ENCODE data around the gene CHCHD10.

CHCHD10 gene

GRCh38 chr22:23804781-23805291, 37.1 kb upstream of the CHCHD10 start:
- POLR2A ChIA-PET (ENCODE audit: low non-redundant PET) = no interaction called here
- CTCF ChIA-PET = no interaction called here
- no peak for DNase-seq (ENCODE audit: low spot score)
- no peak for TF ChIP-seq CTCF (conservative IDR thresholded peaks at IDR 0.05; ENCODE audit: low read depth)
- 0 out of 2 replicates have a peak overlapping the region, but pooled peaks have one; percentile 11 for H3K27ac ChIP-seq

- CTCF ChIA-PET = no interaction called here
- no peak overlapping the region for H3K27ac ChIP-seq
- no peak for DNase-seq (ENCODE audit: low spot score)
- POLR2A ChIA-PET (ENCODE audit: low non-redundant PET) = no interaction called here
- no peak for TF ChIP-seq CTCF (conservative IDR thresholded peaks at IDR 0.05; ENCODE audit: low read depth)
Observed at GRCh38 chr22:23803001-23803819, 35.4 kb upstream of the CHCHD10 start.

- ChIA-PET POLR2A (ENCODE audit: low non-redundant PET) (no interaction called here), CTCF (no interaction called here)
- H3K27ac ChIP-seq = no peak overlapping the region
Observed at GRCh38 chr22:23801886-23802377, 34.2 kb upstream of the CHCHD10 start.

GRCh38 chr22:23801238-23801821, 33.6 kb upstream of the CHCHD10 start:
- POLR2A ChIA-PET (ENCODE audit: low non-redundant PET) = no interaction called here
- CTCF ChIA-PET = no interaction called here
- H3K27ac ChIP-seq = no peak overlapping the region
- DNase-seq (ENCODE audit: low spot score) = no peak
- no peak for TF ChIP-seq CTCF (conservative IDR thresholded peaks at IDR 0.05; ENCODE audit: low read depth)

More at GRCh38 chr22:23801886-23802377, 34.2 kb upstream of the CHCHD10 start:
- no peak for DNase-seq (ENCODE audit: low spot score)
- TF ChIP-seq CTCF (conservative IDR thresholded peaks at IDR 0.05; ENCODE audit: low read depth) = no peak

GRCh38 chr22:23800297-23801237, 32.8 kb upstream of the CHCHD10 start:
- H3K27ac ChIP-seq = no peak overlapping the region
- ChIA-PET POLR2A (ENCODE audit: low non-redundant PET) (no interaction called here), CTCF (no interaction called here)
- no peak for DNase-seq (ENCODE audit: low spot score)
- TF ChIP-seq CTCF (conservative IDR thresholded peaks at IDR 0.05; ENCODE audit: low read depth) = no peak

- DNase-seq (ENCODE audit: low spot score) = no peak
- H3K27ac ChIP-seq = no peak overlapping the region
- TF ChIP-seq CTCF (conservative IDR thresholded peaks at IDR 0.05; ENCODE audit: low read depth) = no peak
- CTCF ChIA-PET = no interaction called here
- POLR2A ChIA-PET (ENCODE audit: low non-redundant PET) = no interaction called here
Observed at GRCh38 chr22:23796461-23796860, 28.7 kb upstream of the CHCHD10 start.
